ENCODE measurements around the gene MAP4K3.

Gene MAP4K3

DNA sequence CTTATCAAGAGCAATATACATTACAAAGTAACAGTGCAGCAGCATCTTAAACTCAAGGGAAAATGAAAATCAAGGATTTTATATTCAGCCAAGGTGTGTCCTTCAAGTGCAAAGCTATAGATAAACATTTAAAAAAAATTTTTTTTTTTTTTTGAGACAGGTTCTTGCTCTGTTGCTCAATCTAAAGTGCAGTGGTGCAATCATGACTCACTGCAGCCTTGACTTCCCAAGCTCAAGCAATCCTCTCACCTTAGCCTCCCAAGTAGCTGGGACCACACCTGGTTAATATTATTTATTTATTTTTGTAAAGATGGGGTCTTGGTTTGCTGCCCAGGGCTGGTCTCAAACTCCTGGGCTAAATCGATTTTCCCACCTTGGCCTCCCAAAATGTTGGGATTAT lies 202.3 kb downstream of the MAP4K3 start:
- no peak for DNase-seq

DNA sequence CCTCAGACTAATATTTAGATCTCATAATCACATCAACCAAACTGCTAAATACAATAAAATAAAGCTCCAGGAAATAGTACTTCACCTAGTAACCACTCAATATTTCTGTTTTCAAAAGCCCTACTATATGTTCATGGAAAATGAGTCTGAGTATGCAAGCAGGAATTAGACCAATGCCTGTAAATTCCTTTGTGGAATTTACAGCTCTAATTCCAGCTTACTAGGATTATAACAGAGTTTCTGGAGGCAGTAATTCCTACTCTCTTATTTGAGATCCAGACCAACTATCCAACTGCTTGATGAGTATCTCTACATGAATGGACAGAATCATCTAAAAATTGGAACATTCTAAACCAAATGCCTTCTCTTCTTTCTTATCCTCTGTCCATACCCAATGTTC lies 204.9 kb downstream of the MAP4K3 start:
- DNase-seq = no peak

DNA sequence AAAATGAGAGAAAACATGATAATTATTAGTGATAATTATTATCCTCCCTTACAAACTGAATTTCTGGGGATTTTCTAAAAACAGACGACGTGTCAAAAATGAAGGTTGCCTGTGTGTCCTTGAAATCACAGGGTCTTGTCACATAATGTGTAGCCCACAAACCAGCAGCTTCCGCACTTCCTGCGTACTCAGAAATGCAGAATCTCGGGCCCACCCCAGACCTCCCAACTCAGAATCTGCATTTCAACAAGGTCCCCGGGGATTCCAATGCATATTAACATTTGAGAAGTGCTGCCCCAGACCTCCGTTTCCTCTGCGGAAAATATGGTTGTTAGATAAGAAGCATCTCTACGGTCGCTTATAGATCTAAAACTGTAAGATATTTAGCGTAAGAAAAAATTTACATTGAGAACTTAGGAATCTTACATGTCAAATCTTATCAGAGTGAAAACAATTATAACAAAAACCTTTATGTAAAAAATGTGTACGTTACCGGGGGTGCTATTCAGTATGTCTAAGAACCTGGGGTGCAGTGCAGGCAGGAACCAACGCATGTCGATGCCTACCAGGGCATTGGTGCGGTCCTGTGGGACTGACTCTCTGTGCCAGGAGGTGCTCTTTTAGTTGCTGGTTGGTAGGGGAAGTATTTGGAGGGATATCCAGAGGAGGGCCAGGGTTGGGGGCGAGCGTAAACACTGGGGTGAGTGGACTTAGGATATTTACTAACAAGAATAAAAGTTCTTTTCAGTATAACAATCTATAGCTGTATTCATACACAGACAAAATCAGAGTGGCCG lies 208.5 kb downstream of the MAP4K3 start:
- no peak for DNase-seq

DNA sequence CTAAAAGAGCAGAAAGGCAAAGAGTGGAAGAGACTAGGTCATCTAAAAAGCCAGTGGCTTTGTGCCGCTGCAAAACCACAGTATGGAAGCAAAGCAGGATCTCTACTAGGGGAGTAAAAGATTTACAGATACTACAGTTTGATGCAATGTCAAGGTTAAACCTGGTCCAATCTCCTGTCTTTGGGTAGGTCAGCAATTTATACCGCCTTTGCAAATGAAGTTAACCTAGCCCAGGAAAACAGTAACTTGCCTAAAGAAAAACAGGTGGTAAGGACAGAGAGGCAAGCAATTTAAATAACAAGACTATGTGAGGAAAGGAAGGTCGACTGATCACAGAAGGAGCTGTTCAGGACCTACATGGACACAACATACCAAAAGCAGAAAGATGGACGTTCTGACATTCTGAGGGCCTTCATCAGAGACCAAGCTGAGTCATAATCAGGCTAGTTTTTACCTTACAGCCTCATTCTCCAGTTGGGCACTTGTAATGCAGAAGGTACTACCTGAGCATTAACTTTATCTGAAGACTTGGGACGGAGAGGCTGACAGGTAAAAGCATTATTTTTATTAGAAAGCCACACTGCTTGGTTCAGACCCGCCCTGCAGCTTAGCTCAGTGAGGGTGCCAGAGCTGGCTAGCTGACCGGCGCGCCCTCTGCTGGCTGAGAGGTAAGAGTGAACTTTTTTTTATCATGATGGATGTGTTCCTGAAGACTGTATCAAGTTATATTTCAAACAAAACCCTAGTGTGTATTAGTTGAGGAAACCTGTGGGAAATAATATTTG lies 209.3 kb downstream of the MAP4K3 start:
- peak; percentile 75 for DNase-seq

DNA sequence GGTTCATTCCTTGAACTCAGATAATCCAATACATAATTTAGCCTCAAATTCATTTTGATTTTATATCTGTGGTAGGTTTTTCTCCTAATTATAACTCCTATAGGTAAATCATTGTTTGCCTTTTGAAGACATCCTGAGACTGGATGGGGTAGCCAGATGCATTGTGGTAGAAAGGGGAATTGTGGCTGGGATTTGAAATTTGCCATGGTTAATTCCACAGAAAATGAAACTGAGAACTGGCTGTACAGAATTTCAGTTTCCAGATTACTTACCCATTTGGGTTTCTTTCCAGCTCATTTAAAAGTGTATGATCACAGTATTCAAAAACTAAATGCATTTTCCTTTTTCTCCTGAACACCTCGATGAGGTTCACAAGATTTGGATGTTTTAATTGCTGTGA lies 211.5 kb downstream of the MAP4K3 start:
- DNase-seq = peak; percentile 65

DNA sequence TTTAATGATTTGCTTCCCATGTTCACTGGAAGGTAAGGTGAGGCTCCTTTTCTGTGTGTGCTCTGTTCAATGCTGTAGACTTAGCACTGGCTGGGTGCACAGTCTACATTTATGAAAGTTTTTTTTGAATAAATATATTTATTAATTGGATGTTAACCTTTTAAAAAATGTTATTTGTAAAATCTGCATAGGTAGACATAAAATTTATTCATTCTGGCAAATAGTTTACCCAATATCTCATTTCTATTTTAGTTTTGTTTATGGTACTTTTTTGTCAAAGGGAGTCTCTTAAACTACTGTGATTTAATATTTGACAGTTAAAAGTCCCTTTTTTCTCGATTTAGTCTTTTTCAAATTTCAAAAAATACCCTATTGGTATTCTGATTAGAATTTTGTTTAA lies 213.2 kb downstream of the MAP4K3 start:
- no peak for DNase-seq

DNA sequence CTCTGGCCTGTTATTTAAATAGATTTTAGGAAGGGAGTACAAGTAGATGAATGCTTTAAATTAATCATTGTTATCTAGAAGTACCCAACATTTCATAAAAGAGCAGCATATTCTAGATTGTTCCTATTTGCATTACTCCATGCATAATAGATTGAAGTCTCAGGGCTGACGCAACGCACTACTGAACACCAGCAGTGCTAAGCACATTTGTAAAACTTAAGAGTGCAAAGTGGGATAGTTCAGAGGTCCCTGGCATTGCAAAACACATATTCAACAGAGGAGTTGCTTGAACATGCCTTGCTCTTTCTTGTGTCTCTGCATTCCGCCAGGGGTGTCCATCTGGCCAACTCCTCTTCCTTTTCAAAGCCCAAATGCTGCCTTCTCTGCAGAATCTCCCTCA lies 215.6 kb downstream of the MAP4K3 start:
- no peak for DNase-seq

DNA sequence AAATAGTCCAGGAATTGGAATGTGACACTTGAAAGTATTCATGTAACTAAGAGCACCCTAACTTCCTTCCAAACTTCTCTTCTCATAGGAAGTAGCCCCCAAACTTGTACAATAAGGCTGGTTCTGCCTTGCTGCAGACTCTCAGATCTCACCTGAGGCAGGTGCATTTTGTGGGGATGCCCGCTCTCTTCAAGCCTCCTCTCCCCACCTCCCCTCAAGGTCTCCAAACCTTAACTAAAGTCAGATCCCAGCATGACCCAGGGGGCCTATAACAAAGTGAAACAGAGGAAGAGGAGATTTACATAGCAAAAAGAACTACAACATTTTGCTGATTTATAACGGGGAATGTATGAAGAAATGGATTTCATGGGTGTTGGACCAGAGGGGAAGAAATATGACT lies 216.9 kb downstream of the MAP4K3 start:
- no peak for DNase-seq

DNA sequence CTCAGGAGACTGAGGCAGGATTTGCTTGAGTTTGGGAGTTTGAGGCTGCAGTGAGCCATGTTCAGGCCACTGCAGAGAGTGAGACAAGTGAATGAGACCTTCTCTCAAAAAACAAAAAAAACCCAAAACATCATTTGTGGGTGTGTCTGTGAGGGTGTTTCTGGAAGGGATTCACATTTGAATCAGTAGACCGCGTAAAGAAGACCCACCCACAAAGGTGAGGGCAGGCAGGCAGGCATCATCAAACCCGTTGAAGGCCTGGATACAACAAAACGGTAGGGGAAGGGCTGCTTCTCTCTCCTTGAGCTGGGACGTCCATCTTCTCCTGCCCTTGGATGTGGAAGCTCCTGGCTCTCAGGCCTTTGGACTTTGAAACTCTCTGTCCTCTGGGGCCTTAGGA lies 218.7 kb downstream of the MAP4K3 start:
- DNase-seq = no peak

DNA sequence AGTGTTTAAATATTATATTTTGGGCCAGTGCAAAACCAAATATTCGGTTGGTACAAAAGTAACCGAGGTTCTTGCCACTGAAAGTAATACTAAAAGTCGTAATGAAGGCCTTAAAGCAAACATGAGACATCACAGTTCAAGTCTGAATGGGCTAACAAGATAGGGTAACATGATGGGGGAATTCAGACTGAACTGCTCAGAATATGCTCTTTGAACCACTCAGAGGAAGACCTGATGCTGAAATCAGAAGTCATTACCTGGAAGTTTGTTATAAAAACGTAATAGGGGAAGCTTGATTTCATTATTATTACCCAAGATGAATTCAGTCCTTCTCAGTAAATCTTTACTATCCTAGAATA lies 219.9 kb downstream of the MAP4K3 start:
- DNase-seq = no peak

DNA sequence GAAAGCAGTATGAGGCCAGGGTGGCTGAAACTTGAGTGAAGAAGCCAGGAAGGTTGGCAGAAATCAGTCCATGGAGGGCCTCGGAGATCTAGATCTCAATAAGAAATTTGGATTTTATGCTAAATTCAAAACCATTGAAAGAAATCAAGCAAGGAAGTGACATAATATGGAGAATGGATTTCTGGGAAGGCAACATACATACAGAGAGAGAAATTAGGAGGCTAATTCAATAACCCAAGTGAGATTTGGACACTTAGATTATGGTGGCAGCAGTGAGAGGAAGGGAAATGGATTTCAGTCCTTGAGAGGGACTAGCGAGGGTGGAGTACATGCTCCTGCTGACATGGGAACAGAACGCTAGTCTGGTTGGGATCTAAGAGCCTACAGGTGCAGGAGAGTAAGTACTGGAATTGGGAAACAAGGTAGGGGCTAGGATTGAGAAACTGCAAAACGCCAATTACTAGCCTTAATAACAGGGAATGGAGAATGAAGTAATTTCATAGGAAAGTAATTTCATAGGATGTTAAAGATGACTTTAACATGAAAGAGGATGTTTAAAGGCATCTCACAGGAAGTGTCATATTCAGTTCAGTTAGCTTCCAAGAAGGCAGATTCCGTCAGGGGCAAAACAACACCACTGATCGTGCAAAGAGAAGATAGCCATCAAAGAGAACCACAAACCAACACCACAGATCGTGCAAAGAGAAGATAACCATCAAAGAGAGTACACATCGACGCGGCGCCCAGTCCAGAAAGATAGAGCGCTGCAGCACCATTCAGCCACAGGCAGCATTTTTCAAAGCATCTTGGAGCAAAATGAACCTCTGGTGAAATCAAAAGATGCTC lies 220.5 kb downstream of the MAP4K3 start:
- no peak for DNase-seq

DNA sequence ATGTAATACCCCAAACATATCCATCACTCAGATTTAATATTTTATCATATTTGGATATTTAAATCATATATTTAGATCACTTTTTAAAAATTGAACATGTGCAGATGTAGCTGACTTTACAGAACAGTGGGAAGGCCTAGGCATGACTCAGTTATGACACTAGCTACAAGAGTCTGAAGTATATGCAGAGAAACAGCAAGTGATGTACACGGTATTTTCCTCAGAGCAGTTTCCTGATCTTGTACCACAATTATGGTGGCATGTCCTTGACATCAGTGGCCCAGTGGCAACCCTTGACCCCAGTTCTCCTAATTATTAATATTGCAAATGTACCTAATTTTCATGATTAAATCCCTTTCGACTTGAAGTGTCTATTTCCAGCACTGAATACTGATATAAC lies 221.5 kb downstream of the MAP4K3 start:
- DNase-seq = no peak

DNA sequence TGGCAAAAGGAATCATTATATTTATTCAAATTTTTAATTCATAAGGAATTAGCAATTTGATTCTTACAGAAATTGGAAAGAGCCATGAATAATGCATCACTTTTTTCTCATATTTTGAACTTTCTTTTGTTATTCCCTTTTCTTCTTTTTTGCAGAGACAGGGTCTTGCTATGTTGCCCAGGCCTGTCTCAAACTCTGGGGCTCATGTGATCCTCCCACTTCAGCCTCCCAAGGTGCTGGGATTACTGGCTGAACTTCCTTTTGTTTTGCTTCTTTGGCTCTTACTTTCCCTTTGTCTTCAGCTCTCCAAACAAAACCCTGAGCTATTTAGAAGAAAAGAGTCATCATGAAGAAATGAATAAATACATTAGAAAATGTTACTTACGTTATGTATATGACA lies 224.1 kb downstream of the MAP4K3 start:
- no peak for DNase-seq

DNA sequence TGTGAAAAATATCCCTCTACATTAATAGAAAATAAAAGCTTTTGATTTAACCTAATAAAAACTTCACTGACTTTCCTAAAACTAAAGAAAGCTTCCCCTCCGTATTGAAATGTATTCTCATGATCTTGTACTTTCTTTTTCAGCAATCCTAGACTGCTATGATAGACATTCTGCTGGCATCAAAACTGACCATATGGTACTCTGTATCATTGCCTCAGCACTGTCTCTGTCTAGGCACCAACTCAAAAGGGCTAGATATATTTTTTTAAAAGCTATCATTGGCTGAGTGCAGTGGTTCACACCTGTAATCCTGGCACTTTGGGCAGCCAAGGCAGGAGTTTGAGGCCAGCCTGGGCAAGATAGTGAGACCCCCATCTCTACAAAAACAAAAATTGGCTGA lies 226.2 kb downstream of the MAP4K3 start:
- DNase-seq = no peak

DNA sequence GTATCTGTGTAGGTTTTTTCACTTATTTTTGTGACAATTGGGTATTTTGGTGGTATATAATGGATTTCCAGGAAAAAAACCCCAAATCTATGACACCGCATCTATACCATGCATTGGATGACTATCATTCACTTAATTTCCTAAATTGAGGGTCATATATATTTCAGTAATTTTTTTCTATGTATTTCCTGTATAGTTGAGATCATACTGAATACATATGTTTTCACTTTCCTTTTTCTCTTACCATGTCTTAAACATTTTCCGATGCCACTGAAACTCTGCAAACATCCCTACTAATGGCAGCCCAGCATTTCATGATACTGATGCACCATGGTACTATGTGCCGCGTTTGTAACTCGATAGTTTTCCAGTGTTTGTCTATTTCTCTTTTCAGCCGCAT lies 233.7 kb downstream of the MAP4K3 start:
- no peak for DNase-seq

DNA sequence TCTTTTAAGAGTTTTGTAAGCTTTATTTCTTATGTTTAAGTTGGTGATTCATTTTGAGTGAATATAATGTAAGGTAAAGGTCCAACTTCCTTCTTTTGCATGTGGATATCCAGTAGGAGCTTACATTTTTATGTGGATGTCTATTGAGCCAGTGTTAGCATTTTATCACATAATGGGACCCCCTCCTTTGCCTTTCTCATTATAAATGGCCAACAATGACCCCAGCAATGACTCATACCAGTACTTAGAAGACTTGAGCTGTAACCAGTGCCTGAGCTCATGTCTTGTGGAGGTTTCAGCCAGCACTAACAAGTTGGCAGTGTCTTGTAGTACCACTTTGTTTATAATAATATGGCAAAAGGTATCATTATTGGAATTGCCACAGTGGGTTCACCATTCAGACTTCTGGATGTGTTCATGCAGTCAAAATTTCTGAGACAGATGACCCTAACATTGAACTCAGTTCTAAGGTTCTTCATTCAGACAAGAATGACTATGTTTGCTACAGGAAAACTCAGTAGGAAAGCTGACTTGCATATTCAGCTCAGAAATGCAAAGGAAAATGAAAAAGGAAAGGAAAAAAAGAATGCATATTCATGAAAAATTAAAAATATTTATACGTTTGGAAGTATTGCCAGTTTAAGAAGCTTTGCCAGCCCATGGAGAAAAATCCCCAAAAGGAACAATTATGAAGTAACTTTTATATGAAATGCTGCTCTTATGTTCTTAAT lies 234.3 kb downstream of the MAP4K3 start:
- DNase-seq = no peak
